Suprapubic skin (tissue), 3 donors: ENCODE data around the gene ARHGAP1.

Source experiments
- CTCF ChIP-seq, 2 donors: fragments of 200-600 bp in 1 of 2; fragments of 450-650 bp in 1 of 2; sonication (generic) in 1 of 2; IDR thresholded peaks; one replicate each; pipeline ENCODE4 v1.5.1; 2016 to 2019; ENCODE audit warnings: antibody characterized with exemption in 2 of 2, mild to moderate bottlenecking in 1 of 2, moderate library complexity in 1 of 2
- POLR2A ChIP-seq, 2 donors: fragments of 450-650 bp; IDR thresholded peaks; one replicate each; pipeline ENCODE4 v1.6.1; 2017; ENCODE audit warnings: antibody characterized with exemption in 2 of 2, mild to moderate bottlenecking in 2 of 2, moderate library complexity in 2 of 2

GRCh38 chr11:46657186-46657585, 43.2 kb downstream of the ARHGAP1 start:
- TF ChIP-seq POLR2A (IDR thresholded peaks at IDR 0.05) (no peak), CTCF (IDR thresholded peaks at IDR 0.05) (no peak)
